Measurements from ENCODE around the gene IGLL1.

IGLL1 gene

GRCh38 chr22:23526596-23527316 is 53.3 kb downstream of the IGLL1 start:
- DNase-seq: no peak

DNA sequence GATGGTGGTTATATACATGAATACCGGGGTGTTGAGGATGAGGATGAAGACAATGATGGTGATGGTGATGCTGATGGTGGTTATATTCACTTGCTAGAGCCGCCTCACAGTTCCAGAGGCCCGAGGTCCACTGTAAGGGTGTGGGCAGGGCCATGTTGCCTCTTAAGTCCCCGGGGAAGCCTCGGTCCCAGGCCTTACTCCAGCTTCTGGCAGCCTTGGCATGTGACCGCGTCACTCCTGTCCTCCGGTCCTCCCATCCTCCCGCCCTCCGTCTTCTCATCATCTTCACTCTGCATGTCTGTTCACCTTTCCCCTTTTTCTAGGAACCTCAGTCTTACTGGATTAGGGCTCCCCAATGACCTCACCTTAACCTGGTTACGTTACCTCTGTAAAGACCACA is 54.6 kb downstream of the IGLL1 start:
- no peak for DNase-seq

GRCh38 chr22:23524226-23524625 is 55.9 kb downstream of the IGLL1 start:
- no peak for DNase-seq

GRCh38 chr22:23523713-23524112 is 56.4 kb downstream of the IGLL1 start:
- no peak for DNase-seq

Measured in NCI-H69 (cell line).